ENCODE results near the gene CAMTA1.

CAMTA1 gene

DNA sequence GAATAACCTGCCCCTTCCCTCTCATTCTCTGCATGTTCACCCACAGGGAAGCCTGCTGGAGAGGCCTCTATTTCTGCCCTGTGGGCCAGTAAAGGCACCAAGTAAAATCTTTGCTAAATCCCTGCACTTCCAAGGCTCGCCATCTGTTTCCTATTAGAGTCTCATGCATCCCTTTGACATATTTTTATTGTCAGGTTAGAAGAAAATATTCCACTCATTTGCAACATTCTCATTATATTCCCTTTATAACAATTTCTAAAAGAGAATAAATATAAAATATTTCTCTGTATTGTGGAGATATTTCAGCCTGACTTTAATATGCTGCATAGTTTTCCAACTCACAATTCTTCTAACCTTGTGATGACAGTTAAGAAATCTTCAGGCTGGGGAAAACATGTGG, 645.4 kb downstream of the CAMTA1 start:
- no peak for DNase-seq

DNA sequence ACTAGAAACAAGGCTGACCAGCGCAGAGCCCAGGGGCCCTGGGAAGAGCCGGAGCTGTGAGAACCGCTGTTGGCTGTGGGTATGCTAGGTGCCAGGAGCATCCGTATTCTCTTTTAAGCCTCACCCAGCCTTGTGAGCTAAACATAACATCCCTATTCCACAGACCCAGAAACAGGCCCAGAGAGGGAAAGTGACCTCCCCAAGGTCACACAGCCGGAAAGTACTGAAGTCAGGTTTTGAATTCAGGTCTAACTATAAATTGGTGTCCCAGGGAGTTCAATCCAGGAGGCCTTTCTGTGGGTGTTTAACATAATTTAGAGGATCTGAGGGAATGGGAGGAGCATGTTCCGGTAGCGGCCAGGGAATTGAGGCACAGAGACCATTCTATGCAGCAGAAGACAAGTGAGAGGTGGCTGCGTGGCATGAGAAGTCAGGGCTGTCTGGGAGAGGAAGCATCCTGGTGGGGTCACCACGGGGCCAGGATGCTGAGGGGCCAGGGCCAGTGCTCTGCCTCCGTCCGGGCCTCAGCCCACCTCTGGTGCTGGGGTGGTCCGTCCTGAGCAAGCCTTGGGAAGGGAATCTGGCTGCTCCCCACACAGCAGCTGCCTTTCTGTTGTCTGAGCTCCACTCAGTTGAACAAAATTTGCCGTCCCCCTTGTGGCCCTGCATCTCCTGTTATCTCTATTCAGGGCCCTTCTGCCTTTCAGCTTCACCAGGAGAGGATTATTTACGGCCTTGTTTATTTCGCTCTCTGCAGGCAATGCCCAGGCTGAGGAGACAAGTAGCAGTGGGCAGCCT, 647.0 kb downstream of the CAMTA1 start:
- no peak for DNase-seq

DNA sequence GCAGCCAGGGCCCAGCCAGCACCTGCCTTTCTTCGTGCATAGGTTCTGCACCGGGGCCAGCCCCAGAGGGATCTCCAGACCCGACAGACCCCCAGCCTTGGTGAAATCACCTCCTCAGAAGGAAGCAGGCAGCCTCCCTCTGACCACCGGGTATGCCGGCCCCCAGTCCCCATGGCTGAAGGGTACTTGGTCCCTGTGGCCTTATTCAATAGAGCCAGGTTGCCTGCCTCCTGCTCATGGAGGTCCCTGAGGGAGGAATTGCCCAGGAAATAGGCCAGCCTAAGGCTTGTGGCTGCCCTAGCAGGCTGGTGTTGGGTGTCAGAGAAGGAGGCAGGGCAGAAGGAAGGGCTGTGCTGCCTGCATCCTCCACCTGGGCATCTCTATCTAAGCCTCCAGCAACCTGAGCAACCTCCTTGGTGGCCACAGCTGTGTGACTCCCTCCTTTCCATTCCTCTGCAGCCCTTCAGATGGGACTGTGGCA, 647.7 kb downstream of the CAMTA1 start:
- DNase-seq: no peak

DNA sequence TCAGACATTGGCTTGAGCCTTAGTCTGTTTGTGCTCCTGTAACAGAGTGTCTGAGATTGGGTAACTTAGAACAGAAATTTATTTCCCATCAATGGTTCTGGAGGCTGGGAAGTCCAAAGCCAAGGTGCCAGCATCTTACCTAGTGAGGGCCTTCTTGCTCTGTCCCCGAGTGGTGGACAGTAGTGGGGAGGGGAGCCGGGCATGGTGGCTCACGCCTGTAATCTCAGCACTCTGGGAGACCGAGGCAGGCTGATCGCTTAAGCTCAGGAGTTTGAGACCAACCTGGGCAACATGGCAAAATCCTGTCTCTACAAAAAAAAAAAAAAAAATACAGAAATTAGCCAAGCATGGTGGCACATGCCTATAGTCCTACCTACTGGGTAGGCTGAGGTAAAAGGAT, 649.3 kb downstream of the CAMTA1 start:
- DNase-seq: no peak

DNA sequence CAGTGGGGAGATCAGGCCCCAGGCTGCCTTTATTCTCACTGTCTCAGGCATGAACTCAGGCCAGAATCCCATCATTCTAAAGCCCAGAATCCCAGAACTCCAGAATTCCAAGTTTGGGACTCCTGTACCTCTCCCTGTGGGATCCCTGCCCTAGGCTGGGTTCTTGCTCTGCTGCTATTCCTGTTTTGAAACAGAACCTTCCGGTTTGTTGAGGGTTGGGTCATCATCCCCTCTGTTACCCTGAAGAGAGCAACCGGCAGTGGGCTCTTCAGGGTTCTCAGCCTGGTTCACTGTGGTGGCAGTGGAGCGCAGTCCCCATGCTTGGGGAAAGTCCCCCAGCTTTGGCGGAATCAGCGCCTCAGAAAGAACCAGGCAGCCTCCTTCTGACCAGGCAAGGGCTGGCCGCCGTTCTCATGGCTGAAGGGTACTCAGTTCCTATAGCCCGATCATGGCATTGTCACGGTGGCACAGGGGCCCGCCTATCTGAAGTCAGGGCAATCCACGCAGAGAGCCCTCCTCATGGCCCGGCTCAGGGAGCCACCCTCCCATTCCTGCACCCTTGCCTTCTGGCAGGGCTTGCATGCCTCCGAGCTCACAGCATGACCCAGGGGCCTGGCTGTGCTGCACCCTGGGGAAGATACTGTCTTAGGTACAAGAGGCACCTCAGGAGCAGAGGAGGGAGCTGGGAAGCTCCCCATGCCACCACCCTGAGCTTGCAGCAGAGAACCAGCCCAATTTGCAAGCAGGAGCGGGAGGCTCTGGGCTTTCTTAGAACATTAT, 650.2 kb downstream of the CAMTA1 start:
- DNase-seq: no peak

GRCh38 chr1:7436056-7437005, 651.1 kb downstream of the CAMTA1 start:
- no peak for DNase-seq

DNA sequence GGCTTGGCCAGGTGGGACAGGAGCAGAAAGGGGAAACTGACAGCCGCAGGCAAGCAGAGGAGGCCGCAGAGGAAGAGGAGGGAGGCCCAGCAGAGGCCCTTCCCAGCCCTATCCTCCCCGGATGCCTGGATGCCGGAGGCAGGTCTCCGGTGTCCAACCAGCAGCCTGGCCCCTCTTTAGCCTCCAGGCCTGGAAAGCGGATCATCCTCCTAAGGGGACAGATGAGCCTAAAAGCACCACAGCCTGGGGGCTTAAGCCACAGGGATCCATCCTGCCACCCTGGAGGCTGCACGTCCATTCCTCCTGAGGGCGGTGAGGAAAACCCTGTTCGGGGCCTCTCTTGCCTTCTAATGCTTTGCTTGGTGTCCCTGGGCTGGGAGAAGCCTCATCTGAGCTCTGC, 651.8 kb downstream of the CAMTA1 start:
- no peak for DNase-seq

DNA sequence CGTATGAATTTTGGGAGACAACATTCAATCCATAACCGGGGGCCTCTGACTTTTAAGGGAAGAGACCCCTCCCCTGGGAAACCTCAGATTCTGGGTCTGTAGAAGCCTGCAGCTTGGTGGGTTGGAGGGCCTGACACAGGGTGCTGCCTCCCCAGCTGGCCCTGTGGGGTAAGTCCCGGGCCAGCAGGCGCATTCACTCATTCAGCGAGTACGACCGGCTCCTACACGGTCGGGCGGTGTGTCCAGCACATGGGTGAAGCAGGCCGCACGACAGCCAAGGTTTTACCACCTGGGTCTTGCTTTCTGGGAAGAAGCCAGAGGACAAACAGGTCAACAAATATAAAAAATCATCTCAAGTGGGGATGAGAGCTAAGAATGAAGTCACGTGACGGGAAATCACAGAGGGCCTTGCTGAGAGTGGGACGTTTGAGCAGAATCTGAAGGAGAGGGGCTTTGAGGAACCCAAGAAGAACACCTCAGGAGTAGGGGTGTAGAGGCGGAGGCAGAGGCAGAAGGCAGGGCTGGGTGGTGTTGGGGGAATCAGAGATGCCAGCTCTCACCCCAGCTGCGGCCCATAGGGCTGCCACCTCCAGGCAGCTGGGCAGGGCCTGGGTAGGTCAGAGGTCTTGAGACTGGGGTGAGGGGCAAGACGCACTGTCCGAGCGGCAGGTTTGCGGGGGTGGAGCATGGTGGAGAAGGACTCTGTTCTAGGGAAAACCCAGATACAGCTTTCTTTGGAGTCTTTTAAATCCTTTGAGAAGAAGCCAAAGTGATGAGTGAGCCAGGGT, 652.5 kb downstream of the CAMTA1 start:
- DNase-seq: no peak

DNA sequence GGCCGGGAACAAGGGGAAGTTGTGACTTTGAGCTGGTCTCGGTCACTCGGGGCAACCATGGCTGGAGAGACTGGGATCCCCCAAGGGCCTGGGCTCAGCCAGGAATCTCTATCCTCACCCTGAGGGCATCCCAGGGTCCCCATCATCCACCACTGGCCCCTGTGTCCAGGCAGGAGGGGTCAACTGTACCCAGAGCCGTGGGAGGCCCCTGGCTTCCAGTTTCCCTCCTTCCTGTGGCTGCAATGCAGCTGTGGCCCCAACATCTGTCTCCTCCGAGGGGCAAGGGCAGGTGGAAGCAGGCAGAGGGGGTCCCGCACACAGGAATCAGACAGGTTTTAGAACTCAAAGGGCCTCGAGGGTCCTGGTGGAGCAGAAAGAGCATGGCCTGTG, 653.1 kb downstream of the CAMTA1 start:
- DNase-seq: no peak

- DNase-seq: no peak
Measured at GRCh38 chr1:7438921-7439655, 653.8 kb downstream of the CAMTA1 start.

- DNase-seq: no peak
Measured at GRCh38 chr1:7440154-7440553, 654.9 kb downstream of the CAMTA1 start.

DNA sequence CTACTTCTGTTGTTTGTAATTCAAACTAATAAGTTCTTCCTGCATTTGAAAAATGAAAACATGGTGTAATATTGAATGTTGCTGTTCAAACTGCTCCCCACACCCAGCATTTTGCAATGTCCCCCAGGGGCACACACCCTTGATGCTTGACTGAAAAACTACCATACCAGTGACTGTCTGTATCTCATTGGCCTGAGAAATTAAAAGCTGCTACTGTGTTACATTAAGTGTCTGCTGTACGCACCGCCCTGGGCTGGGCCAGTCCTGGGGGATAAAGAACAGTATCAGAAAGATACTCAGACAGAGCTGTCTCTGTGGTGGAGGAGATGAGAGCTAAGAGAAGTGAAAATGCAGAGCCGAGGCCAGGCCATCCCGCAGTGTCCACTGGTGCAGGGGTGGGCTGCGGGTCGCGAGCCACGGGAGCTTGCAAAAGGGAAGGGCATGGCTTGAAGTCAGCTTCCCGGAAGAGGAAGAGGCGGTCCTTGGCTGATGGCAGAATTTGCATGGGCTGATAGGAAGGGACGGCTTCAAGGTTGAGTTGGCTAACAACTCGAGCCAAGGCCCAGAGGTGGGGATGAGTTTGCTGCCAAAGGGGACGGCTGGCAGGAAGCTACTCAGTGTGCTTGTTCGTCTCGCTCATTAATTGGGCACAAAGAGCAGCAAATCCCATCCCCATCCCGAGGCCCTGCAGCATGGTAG, 656.0 kb downstream of the CAMTA1 start:
- DNase-seq: no peak

DNA sequence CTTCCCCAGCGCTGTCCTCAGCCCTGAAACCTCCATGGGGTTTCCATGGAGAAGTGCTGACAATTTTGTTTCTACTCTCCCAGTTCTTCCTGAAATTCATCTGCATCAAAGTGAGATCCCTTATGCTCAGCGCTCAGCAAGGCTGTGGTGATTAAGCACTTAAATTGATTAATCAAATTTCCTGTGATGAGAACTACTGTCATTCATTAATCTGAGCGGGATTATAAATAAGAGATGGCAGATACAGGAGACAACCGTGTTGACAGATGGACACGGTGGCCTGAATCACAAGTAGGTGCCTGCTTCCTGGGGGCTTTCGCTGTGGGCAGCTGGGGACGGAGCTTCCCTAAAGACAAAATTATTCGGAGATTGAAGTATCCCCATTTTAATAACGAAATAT, 656.8 kb downstream of the CAMTA1 start:
- no peak for DNase-seq

DNA sequence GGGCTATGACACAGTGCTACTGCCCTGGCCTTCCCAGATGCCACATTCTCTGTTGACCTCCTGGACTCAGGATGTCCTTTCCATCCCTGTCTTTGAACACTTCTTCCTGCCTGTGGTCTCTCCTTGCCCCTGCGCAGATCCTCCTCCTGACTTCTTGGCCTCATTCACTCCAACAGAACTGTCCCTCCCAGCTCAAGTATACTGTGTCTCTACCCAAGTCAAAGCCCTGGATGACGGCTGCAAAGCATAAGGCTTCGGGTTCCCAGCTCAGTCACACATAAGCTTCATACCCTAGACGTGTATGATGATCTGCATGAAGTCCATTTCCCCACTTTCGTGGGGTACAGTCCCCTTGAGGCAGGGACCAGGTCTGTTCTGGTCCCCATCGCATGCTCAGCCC, 657.7 kb downstream of the CAMTA1 start:
- DNase-seq: no peak

GRCh38 chr1:7444363-7444762, 659.1 kb downstream of the CAMTA1 start:
- DNase-seq: no peak

DNA sequence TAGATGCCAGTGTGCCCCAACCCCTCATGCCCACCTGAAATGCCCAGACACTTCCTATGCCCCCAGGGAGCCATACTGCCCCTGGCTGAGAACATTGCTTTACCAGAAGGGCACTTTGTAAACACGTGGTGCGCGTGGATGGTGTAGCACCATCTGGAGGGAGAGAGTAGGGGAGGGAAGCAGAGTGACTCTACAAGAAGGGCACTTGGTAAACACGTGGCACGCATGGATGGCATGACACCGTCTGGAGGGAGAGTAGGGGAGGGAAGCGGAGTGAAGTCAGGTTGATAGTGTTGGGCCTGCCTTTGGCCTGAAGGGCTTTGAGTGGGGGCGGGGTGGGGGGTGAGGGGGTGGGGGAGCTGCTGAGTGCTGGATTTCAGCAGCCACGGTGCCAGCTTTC, 661.8 kb downstream of the CAMTA1 start:
- DNase-seq: no peak

DNA sequence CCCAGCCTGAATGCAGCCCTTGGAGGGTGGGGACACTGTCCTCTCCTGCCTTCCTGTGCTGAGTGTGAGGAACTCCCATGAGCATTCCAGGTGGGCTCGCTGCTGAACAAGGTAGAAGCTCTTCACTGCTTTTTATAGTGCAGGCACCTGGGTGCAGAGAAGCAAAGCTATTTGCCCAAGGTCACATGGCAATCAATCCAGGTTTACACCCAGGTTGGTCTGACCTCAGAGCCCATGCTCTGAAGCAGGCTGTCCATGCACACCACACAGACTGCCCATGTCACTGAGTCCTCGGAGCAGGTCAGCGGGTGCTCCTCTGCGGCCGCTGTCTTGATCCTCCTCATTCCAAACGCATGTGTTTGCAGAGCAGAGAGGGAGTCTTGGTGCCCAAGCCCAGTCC, 662.5 kb downstream of the CAMTA1 start:
- DNase-seq: no peak

- no peak for DNase-seq
Measured at GRCh38 chr1:7448986-7449385, 663.7 kb downstream of the CAMTA1 start.

- no peak for DNase-seq
Measured at GRCh38 chr1:7449750-7450149, 664.5 kb downstream of the CAMTA1 start.

- no peak for DNase-seq
Measured at GRCh38 chr1:7450838-7451237, 665.6 kb downstream of the CAMTA1 start.

DNA sequence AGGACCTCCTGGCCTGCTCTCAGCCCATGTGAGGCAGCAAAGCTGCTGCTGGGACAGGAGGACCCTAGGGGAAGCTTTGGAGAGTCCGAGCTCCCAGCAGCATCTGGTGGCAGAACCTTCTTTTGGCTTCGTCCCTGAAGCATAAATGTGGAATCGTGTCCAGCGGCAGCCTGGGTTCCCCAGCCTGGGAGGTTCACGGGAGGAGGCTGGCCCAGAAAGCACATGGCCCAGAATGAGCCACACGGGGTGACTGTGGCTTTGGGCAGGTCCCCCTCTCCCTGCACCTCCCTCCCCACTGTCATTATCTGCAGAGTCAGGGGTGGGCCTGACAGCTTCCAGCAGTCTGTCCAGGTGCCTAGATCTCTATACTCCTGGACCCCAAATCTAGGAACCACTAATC, 667.8 kb downstream of the CAMTA1 start:
- no peak for DNase-seq

All from NCI-H446 treated with DMSO at 0.1 percent for 48 hours (cell line).